PFSK-1 (cell line): ENCODE data around the gene ENTPD8.

ENCODE experiments used
- FOXP2 ChIP-seq: optimal IDR thresholded peaks from 2 replicates; pipeline ENCODE3; 2011; ENCODE audit warnings: borderline replicate concordance, control low read depth, inconsistent platforms; ENCODE audit not compliant: insufficient read depth; ENCODE audit errors: extremely low read length, extremely low read depth
- POLR2AphosphoS5 ChIP-seq: IDR thresholded peaks from 2 replicates; pipeline ENCODE4 v1.6.1; 2012; ENCODE audit warnings: low read depth, mild to moderate bottlenecking, control low read depth, low read length, moderate library complexity
- SIN3A ChIP-seq: IDR thresholded peaks from 2 replicates; pipeline ENCODE4 v1.6.1; 2012; ENCODE audit warnings: mild to moderate bottlenecking, low read length, moderate library complexity, borderline replicate concordance; ENCODE audit not compliant: insufficient read depth
- TAF1 ChIP-seq: IDR thresholded peaks from 2 replicates; pipeline ENCODE4 v1.6.1; 2012; ENCODE audit warnings: low read length, control low read depth, borderline replicate concordance; ENCODE audit not compliant: insufficient read depth
- TF ChIP-seq, protein P1 (sequence below), 2 experiments: IDR thresholded peaks; 2 replicates each; pipeline versions ENCODE4 v1.6.1 to v1.8.0; 2011 to 2012; ENCODE audit warnings: low read depth in 2 of 2, low read length in 2 of 2, control low read depth in 1 of 2, inconsistent platforms in 1 of 2, mild to moderate bottlenecking in 1 of 2, moderate library complexity in 1 of 2; ENCODE audit not compliant: insufficient read depth in 1 of 2

DNA sequence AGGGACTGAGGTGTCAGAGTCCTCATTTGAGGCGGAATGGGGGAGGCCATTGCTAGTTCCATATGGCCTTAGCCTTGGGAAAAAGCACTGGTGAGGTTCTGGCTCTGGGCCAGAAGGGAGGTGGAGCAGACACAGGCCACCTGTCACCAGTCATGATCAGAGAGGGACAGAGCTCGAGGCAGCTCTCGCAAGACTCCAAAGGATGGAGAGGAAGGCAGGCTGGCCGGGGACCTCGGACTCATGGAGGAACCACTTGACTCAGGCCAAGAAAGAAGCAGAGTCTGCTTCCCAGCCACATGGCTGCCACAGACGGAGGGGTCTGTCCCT, 47.1 kb upstream of the ENTPD8 start:
- TF ChIP-seq TAF1: no peak
- TF ChIP-seq POLR2AphosphoS5: no peak
- TF ChIP-seq, protein P1, sequence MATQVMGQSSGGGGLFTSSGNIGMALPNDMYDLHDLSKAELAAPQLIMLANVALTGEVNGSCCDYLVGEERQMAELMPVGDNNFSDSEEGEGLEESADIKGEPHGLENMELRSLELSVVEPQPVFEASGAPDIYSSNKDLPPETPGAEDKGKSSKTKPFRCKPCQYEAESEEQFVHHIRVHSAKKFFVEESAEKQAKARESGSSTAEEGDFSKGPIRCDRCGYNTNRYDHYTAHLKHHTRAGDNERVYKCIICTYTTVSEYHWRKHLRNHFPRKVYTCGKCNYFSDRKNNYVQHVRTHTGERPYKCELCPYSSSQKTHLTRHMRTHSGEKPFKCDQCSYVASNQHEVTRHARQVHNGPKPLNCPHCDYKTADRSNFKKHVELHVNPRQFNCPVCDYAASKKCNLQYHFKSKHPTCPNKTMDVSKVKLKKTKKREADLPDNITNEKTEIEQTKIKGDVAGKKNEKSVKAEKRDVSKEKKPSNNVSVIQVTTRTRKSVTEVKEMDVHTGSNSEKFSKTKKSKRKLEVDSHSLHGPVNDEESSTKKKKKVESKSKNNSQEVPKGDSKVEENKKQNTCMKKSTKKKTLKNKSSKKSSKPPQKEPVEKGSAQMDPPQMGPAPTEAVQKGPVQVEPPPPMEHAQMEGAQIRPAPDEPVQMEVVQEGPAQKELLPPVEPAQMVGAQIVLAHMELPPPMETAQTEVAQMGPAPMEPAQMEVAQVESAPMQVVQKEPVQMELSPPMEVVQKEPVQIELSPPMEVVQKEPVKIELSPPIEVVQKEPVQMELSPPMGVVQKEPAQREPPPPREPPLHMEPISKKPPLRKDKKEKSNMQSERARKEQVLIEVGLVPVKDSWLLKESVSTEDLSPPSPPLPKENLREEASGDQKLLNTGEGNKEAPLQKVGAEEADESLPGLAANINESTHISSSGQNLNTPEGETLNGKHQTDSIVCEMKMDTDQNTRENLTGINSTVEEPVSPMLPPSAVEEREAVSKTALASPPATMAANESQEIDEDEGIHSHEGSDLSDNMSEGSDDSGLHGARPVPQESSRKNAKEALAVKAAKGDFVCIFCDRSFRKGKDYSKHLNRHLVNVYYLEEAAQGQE (IDR thresholded peaks at IDR 0.05; ENCODE audit: insufficient read depth in 1 of 2, low read depth in 2 of 2, low read length in 2 of 2): no peak
- no peak for TF ChIP-seq SIN3A
- TF ChIP-seq FOXP2: no peak
